ENCODE results near the gene PRDM10.
"Not testable (repeated sequence)": the region's sequence is repeated elsewhere in the genome, so short reads cannot be mapped to it uniquely, and the experiment has no call there.

PRDM10 gene, protein sequence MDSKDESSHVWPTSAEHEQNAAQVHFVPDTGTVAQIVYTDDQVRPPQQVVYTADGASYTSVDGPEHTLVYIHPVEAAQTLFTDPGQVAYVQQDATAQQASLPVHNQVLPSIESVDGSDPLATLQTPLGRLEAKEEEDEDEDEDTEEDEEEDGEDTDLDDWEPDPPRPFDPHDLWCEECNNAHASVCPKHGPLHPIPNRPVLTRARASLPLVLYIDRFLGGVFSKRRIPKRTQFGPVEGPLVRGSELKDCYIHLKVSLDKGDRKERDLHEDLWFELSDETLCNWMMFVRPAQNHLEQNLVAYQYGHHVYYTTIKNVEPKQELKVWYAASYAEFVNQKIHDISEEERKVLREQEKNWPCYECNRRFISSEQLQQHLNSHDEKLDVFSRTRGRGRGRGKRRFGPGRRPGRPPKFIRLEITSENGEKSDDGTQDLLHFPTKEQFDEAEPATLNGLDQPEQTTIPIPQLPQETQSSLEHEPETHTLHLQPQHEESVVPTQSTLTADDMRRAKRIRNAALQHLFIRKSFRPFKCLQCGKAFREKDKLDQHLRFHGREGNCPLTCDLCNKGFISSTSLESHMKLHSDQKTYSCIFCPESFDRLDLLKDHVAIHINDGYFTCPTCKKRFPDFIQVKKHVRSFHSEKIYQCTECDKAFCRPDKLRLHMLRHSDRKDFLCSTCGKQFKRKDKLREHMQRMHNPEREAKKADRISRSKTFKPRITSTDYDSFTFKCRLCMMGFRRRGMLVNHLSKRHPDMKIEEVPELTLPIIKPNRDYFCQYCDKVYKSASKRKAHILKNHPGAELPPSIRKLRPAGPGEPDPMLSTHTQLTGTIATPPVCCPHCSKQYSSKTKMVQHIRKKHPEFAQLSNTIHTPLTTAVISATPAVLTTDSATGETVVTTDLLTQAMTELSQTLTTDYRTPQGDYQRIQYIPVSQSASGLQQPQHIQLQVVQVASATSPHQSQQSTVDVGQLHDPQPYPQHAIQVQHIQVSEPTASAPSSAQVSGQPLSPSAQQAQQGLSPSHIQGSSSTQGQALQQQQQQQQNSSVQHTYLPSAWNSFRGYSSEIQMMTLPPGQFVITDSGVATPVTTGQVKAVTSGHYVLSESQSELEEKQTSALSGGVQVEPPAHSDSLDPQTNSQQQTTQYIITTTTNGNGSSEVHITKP

DNA sequence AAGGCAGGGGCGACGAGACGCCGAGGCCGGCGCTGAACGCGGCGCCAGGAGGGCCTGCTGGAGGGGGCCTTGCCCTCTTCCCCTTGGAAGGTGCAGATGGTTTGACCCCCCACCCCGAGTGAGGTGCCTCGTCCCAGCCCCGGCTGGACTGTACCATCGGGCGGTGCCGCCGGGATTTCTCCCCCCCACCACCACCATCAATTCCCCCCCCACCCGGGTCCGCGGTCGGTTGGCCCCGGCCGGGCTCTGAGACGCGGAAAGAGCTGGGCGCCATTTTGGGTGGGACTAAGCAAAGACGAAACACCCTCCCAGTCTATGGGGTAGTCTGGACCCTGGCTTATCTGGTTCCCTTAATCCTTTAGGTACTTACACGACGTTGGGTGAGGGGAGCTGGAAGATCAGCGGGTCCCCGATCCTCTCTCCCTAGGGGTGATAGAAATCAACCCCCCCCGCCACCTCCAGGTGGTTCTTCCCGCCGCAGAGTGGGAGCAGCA is at the start of gene PRDM10:
Gene PRDM10, minus strand, starts transcription at position 484 of the 494 bp plus-strand sequence. CDS start 41,871 bp downstream, outside the sequence.
- DNase-seq: peak; percentile 90

DNA sequence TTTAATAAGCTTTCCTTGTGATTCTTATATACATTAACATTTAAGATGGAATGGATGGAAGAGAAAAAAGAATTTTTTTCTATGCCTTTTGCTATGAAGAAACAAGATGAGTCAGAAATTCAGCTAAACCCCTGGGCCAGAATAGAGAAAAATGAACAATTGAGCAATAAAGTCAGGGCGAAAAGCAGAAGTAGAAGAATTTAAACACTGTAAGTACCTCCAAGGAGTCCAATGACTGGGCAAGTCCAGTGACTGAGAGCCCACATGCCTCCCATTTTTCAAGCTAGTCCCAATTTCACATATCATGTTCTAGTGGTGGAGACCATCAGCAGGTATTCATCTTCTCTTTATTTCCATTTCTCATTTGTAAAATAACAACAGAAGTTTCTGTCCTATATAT is 48.4 kb upstream of the PRDM10 start:
- no peak for DNase-seq

DNA sequence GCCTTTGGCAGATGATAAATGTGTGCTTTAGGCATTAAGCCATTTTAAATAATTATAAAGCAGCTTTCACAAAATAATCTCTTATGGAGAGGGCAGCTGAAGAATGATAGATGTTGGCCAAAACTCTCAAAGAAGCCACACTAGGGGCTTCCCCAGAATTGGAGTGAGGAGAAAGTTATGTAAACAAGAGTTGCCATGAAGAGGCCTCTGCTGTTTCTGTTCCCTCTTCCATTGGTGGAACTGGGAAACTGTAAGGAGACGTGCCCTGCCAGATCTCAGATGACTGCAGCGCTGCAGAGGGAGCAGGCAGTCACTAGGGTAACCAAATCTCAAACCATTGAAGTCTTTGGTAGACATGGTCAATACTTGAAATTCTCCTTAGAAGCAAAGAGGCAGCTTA is 47.6 kb upstream of the PRDM10 start:
- DNase-seq: no peak

DNA sequence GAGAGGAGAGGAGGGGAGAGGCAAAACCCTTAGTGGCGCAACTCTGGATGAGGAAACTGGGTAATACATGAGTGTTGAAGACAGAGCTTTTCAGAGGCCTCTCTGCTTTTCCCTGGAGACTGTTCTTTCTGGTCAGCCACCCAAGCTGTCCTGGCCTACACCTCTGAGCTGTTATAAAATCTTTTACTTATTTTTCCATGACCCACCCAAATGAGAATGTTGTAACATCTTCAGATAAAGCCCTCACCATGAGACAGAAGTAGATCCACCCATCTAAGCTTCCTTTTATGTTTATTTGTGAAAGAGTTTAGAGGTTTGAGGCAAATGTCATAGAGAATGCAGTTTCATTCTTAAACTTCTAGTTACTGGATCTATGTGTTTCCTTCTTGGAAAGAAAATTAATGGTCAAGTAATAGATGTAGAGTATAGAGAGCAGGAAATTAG is 46.7 kb upstream of the PRDM10 start:
- DNase-seq: no peak

DNA sequence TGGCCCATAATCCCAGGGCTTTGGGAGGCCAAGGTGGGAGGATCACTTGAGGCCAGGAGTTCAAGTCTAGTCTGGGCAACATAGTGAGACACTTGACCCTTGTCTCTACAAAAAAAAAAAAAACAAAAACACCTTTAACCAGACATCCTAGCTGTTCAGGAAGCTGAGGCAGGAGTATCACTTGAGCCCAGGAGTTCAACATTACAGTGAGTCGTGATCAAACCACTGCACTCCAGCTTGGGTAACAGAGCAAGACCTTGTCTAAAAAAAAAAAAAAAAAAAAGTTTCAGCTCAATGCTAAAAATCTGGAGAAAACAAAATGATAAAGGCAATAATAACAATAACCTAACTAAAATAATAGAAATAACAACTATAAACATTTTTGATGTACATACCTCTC is 44.5 kb upstream of the PRDM10 start:
- no peak for DNase-seq

DNA sequence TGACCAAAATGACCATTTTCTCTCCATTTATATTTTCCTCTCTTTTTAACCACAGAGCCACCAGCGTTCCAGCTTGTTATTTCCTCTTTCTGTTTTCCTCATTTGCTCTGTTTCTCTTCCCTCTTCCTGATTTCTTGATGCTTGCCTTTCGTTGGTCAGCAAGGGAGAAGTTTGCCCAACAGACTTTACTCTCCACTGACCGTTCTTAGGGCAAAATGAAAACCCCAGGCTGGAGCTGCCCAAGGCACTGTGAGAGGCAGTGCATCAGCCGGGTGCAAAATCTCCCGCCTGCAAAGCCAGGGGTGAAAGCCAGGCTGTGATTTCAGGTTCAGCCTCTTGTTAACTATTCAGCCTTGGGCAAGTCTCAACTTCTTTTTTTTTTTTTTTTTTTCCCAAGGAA is 40.9 kb upstream of the PRDM10 start:
- DNase-seq: no peak

DNA sequence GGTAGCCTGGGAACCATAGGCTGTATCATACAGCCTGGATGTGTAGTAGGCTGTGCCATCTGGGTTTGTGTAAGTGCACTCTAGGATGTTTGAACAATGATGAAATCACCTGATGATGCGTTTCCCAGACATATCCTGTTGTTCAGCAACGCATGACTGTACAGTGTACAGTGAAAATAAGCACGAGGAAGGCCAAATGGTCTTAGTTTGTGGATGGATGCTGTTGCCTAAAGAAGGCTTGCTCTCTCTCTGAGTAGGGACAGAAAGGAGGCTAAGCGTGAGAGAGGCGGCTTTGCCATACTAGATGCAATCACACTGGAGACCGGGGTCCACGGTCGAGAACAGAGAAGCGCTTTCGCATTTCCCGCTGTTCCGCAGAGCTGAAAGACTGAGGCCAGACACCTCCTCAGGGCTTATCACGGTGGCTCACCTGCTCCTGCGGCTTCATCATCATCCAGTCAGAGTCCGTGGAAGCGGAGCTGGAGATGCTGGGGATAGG is 39.5 kb upstream of the PRDM10 start:
- no peak for DNase-seq

DNA sequence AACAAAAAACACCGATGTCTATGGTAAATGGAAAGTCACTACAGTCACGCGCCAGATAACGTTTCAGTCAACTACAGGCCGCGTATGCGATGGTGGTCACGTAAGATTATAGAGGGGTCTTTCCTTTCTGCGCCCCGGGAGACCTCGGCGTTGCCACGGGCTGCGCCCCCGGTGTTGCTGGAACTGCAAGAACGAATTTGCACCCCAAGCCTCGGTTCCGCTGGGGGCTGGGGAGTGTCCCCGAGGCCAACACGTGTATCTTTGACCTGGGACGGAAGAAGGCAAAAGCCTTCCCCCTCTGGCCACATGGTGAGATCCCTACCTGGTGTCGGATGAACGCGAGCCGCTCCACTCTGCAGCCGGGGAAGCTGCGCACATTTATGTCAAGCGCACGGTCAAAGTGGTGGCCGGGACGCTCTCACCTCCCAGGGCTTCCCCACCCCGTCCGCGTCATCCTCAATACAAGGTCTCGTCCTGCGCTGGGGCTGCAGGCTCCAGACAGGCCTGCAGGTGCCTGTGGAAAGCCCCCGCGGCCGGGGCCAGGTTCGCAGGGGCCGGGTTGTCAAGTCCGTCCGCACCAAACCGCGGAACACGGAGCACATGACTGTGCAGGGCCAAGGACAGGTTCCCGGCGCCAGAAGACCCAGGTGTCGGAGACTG is 37.8 kb upstream of the PRDM10 start:
- no peak for DNase-seq

DNA sequence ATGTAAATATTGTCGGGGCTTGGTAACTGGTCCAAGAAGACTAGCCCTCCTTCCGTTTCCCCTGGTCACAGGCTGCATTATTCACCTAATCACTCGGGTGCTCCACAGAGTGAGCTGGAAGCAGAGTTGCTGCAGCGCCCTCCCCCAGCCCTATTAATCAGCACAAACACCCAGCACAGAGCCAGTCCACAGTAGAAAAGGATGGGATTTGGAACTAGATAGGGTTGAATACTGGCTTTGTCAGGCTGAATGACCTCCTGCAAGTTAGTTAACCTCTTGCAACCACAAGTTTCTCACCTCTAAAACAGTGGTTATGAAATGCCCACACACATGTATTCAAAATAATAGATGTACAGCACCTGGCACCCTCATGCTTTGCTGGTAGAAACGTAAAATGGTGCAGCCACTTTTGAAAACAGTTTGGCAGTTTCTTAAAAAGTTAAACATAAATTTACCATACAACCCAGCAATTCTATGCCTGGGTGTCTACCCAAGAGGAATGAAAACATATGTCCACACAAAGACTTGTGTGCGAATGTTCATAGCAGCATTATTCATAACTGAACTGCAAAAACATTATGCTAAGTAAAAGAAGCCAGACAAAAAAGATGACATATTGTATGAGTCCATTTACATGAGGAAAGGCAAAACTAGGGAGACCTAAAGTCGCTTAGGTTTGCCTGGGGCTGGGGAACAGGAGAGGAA is 35.4 kb upstream of the PRDM10 start:
- DNase-seq: no peak

DNA sequence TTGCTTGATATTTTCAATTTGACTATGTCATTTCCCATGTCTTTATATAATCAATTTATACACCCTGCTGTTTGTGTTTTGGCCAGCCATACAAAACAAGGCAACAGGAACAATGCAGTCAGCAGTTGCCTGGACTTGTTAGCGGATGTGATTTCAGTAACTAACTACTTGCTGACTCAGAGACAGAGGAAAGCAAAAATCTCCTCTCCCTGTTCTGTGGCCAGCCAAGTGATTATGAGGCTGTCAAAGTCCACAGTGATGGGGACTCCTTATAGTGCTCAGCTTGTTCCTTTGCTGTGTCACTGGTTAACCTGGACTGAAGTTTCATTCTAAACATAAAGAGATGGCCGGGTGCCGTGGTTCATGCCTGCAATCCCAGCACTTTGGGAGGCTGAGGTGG is 34.4 kb upstream of the PRDM10 start:
- DNase-seq: no peak

DNA sequence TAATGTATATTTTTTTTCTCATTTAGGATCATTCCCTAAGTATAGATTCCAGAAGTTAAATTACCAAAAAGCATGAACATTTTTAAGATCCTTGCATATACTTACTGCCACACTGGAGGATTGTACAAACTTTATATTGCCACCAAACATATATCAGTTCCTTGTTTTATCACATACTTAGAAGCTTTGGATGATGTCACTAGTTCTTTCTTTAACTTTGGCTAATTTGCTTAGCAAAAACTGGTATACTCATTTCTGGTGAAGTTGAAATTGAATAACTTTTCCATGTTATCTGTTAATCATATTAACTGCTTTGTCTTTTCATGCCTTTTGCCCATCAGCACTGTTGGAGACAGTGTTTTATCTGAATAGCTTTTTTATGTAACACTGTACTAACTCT is 31.6 kb upstream of the PRDM10 start:
- DNase-seq: no peak

DNA sequence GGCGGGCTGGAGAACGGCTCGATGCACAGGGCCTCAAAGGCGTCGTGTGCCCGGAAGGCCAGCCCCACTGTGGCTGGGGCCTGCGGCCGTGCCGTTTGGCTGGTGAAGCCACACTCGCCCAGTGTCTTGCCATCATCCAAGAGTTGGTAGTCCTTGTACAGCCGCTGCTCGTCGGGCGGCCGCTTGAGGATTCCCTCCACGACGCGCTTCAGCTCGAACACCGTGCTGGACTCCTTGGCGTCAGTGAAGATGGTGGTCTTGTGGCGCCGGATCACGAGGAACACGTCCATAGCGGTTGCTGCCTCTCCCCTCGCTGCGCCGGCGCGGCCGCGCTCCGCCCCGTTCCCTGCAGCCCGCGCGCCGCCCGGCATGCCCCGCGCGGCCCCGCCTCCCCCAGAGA is 30.3 kb upstream of the PRDM10 start:
- DNase-seq: no peak

DNA sequence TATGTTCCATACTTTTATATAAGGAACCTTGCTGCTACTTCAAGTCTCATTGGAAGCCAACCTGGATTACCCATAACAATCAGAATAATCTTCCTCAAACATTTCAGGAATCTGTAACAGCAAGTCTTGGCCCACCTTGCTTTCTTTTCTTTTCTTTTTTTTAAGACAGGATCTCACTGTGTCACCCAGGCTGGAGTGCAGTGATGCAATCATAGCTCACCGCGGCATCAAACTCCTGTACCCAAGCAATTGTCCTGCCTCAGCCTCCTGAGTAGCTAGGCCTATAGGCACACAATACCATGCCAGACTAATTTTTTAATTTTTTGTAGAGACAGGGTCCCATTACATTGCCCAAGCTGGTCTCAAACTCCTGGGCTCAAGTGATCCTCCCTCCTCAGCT is 29.3 kb upstream of the PRDM10 start:
- no peak for DNase-seq

DNA sequence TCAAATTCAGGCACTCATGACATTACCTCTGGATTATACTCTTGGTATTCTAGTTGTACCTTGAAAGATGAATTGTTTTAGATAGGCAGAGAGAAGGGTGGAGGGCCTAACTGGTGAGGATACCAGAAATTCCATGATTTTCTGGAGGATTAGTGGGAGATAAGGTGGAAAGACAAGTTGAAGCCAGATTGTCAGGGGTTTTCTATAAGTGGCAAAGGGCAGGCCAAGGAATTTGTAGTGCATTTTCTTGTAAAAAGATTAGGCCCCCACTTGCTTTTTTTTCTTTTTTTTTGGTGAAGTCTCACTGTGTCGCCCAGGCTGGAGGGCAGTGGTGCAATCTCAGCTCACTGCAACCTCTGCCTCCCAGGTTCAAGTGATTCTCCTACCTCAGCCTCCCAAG is 28.4 kb upstream of the PRDM10 start:
- no peak for DNase-seq

DNA sequence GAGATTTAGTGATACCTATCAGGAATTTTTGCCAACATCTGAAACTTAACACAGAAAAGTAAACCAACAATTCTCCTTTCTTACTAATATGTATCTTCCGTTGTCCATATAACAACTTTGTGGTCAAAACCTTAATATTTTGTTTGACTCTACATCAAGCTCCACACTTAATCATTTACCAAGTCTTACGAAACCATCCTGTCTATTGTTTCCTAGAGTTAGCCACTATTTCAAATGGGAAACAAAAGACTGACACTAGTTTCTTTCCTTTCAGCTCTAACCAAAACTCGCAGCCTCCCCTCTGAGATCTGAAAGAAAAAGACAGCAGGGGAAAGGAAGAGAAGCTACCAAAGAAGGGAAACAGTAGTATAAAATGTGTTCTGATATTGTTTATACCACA is 26.5 kb upstream of the PRDM10 start:
- DNase-seq: no peak

DNA sequence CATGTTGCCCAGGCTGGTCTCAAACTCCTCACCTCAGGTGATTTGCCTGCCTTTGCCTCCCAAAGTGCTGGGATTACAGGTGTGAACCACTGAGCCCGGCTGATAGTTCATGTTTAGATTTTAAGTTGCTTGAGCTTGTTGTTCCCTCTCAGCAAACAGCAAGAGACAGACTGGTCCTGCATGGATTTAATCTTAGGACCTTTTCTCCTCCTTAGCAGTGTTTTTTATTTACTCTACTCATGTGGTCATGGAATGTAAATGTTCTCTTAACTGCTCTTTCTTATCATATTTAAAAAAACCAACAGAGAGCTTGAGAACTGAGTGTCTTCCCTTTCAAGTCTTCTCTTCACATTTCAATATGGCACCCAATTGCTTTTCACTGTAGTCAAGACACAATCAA is 22.7 kb upstream of the PRDM10 start:
- no peak for DNase-seq

DNA sequence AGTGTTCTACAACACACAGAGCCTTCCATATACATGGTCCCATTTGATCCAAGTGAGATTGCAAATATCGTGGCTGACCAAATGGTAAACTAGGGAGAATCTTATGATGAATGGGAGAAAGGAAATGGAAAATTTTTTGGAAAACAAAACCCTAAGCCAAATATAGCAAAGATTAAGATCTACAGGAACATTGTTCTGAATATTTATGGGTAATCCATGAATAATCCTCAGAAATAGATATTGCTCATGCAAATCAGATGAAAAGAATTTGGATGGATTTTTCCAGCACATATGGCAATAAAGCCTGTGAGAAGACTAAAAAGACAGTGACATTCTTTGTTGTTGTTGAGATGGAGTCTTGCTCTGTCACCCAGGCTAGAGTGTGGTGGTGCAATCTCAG is 21.7 kb upstream of the PRDM10 start:
- DNase-seq: no peak

DNA sequence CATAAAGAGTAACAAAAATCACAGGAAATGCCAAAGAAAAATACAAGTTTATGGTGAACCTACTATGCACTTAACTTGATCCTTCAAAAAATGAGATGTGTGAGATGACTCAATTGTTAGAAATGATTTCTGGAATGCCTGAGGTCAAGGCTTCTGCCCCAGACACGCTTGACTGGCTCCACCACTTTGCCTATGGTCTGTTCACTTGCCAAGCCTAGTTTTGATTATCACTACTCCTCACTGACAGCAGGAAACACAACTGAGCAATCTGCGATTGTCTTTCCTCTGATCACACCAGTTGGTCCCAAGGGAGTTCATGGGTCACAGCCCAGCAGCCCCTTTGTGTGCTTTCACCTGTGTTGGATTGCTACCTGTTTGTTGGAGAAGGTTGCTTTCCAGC is 20.6 kb upstream of the PRDM10 start:
- DNase-seq: no peak

DNA sequence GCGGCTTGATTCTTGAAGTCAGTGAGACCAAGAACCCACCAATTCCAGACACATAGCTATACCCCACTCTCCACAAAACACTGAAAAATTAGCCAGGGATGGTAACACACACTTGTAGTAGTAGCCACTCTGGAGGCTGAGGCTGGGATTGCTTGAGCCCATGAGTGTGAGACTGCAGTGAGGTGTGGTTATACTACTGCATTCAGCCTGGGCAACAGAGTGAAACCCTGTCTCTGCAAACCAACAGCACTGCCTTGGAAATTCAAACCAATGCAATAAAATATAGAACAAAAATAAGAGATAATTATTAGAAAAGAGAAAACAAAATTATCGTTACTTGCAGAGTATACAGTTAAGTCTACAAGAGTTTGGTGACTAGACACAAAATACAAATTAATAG is 20.2 kb upstream of the PRDM10 start:
- DNase-seq: no peak

DNA sequence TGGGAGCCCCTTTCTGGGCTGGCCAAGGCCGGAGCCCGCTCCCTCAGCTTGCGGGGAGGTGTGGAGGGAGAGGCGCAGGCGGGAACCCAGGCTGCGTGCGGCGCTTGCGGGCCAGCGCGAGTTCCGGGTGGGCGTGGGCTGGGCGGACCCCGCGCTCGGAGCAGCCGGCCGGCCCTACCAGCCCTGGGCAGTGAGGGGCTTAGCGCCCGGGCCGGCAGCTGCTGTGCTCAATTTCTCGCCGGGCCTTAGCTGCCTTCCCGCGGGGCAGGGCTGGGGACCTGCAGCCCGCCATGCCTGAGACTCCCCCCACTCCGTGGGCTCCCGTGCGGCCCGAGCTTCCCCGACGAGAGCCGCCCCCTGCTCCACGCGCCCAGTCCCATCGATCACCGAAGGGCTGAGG is 19.0 kb upstream of the PRDM10 start:
- DNase-seq: not testable (repeated sequence)

DNA sequence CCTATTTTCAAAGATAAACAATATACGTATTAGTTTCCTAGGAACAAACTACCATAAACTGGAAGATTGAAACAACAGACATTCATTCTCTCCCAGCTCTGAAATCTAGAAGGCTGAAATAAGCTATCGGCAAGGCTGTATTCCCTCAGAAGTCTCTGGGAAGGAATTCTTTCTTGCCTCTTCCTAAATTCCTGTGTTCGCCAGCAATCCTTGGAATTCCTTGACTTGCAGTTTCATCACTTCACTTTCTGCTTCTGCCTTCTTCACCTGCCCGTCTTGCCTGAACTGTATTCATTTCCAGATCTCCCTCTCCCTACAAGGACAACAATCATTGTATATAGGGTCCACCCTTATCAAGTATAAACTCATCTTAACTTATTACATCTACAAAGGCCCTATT is 17.7 kb upstream of the PRDM10 start:
- DNase-seq: no peak

DNA sequence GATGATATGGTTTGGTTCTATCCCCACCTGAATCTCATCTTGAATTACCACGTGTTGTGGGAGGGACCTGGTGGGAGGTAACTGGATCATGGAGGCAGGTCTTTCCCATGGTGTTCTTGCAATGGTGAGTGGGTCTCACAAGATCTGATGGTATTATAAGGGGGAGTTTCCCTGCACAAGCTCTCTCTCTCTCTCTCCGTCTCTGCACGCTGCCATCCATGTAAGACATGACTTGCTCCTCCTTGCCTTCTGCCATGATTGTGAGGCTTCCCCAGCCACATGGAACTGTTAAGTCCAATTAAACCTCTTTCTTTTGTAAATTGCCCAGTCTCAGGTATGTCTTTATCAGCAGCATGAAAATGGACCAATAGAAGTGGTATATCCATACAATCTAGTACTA is 13.2 kb upstream of the PRDM10 start:
- not testable (repeated sequence) for DNase-seq
